ENCODE data around the gene KRTAP12-1.

KRTAP12-1 gene

GRCh38 chr21:44681861-44682579 is at the start of gene KRTAP12-1:
Gene KRTAP12-1 (minus strand): TSS chr21:44682163. CDS start chr21:44682123, 40 bp downstream.
- DNase-seq, result no peak

GRCh38 chr21:44730951-44731579 is 49.1 kb upstream of the KRTAP12-1 start:
- no peak for DNase-seq

DNA sequence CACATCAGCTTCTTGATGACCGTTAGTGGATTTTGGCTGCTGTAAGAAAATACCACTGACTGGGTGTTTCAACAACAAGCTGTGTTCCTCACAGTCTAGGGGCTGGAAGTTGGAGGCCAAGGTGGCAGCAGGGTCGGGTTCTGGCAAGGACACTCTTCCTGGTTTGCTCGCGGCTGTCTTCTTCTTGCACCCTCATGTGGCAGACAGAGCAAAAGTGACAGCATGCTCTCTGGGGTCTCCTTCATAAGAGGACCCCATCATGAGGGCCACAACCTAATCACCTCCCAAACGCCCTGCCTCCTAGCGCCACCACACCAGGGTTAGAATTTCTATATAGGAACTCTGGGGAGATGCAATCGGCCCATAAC is 48.0 kb upstream of the KRTAP12-1 start:
- DNase-seq, result no peak

- DNase-seq, result no peak
Observed at GRCh38 chr21:44729336-44730027, 47.5 kb upstream of the KRTAP12-1 start.

GRCh38 chr21:44728716-44729115 is 46.8 kb upstream of the KRTAP12-1 start:
- no peak for DNase-seq

DNA sequence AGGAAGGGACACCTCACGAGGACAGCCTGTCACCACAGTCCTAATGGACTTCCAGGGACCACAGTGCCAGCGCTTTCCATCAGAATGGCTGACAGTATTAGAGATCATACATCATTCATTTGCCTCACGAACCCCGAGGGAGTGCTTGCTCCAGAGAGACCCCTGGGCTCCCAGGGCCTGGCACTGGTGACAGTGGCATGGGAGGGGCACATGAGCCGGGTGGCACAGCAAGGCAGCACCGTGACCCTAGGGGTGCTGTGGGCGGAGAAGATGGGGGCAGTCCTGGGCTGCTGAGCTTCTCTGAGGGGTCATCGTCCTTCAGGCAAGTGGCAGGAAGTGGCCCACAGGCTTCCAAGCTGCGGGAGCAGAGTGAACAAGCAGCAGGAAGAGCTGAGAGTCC is 45.8 kb upstream of the KRTAP12-1 start:
- no peak for DNase-seq

- DNase-seq, result no peak
Observed at GRCh38 chr21:44727321-44727720, 45.4 kb upstream of the KRTAP12-1 start.

DNA sequence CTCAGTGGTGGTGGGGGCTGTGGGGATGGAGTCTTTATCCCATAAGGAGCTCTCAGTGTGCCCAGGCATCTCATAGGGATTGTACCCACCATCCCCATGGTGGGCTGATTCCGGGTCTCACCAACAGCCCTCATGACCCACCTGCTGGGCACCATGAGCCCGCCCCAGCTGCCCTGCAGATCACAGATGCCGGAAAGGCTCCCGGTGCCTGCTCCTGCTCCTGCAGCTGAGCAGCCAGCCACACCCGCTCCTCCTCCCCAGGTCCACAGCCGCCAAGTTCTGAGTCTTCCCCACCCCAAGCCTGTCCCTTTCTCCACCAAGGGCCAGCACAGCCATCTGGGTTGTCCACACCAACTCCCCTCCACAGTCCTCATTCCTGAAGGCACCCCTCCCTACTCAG is 44.9 kb upstream of the KRTAP12-1 start:
- no peak for DNase-seq

DNA sequence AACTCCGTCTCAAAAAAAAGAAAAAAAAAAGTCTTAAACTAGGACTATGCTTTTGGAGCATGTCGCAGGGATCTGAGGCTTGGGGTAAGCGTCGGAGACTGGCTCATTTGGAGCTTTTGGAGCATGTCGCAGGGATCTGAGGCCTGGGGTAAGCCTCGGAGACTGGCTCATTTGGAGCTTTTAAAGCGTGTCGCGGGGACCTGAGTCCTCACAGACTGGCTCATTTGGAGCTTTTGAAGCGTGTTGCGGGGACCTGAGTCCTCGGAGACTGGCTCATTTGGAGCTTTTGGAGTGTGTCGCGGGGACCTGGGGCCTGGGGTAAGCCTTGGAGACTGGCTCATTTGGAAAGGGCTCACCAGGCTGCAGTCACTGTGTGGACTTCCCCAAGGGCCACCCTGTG is 43.0 kb upstream of the KRTAP12-1 start:
- DNase-seq, result no peak

DNA sequence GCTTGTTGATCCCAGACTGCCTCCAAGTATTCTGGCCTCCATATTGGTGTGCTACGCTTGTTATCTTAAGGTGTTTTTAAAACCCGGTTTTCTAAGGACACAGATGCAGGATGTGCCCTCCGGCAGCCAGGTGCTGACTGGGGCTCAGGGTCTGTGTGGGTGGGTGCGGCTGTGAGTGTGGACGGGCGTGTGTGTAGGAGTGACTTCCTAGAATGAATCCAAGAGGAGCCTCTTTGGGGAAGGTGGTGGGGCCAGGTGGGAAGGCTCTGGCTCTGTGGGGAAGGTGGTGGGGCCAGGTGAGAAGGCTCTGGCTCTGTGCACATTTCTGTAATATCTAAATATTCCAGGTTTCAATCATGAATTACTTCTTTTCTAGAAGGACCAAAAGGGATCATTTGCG is 42.2 kb upstream of the KRTAP12-1 start:
- DNase-seq, result no peak

DNA sequence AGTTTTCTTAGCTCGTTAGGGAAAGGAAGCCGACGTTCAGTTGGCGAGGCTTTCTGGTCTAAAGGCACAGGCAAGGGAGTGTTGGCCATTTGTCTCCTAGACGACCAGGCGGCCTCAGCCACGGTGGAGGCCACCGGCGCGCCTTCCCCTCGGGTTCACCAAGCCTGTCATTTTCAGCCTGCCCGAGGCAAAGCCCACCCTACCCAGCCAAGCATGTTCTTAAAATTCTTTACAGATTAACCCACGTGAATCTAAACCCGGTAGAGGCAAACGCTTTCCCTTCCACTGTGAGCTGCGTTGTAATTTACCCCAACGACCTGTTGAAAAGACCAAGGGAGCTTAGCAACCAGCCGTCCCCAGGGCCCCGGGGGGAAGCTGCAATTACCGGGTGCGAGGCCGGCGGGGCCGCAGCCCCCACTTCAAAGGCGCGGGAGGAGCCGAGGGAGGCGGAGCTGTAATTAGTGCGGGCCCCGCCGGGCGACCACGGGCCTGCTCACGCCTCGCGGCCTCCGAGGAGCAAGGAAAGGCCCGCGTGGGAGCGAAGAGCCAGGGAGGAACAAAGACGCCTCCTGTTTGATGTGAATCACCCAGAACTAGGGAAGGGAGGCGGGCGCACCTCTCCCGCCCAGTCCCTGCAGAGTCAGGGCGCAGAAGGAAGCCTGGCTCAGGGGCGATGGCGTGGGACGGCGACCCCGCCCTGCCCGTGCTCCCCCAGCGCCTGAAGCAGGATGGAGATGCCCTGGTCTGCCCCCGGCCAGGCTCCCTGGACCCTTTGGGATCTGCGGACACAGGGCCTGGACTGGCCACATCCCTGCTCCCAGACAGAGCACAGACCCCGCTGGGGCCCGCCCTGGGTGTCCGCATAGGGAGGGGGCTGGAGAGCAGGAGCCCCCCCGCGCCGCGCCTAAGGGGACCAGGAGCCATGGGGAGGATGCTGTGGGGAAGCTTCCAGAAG is 41.5 kb upstream of the KRTAP12-1 start:
- no peak for DNase-seq

- no peak for DNase-seq
Observed at GRCh38 chr21:44722731-44723130, 40.8 kb upstream of the KRTAP12-1 start.

DNA sequence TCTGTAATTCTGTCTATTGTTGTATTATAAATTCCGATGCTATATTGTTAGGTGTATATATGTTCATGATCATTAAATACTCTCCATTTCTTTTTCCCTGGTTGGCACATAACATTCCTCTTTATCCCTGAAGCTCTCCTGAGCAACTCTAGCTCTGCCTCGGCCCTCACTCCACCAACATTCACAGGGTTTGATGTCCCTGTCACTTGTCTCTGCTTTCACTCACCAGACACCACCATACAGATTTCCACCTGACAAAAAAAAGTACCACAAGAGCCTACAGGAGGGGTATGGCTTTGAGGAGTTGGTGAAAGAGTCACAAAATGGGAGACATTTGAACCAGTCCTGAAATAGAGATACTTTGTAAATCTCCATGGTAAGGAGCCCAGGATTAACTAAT is 38.2 kb upstream of the KRTAP12-1 start:
- DNase-seq, result no peak

DNA sequence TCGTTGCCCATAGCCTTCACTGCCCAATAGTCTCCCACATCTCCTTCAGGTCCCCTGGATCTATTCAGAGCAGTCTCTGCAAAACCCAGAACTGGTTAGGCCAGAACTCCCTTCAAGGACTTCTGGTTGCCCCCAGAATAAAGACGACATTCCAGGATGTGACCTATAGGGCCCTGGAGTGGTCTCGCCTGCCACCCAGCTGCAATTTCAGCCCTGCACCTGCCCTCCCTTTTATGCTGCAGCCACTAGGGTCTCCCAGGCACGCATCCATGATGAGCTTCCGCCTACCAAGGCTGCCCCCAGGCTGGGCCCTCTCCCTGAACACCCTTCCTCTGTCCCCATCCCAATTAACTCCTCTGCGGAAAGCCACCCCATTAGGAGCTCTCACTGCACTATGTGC is 36.6 kb upstream of the KRTAP12-1 start:
- no peak for DNase-seq

DNA sequence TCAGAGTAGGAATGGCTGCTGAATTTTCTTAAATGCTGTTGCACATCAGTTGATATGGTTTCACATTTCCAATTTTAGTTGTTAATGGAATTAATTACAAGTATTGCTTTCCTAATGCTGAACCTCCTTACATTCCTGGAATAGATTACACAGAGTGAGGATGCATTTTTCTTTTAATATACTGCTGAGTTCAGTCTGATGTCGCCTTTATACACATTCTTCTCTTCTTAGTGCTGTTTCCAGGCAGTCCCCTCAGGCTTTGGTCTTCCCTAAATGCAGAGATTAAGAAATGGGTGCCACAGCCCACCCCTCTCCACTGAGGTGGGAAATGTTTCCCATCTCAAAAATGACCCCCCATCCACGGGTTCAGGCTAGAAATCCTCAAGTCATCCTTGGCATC is 36.1 kb upstream of the KRTAP12-1 start:
- no peak for DNase-seq

DNA sequence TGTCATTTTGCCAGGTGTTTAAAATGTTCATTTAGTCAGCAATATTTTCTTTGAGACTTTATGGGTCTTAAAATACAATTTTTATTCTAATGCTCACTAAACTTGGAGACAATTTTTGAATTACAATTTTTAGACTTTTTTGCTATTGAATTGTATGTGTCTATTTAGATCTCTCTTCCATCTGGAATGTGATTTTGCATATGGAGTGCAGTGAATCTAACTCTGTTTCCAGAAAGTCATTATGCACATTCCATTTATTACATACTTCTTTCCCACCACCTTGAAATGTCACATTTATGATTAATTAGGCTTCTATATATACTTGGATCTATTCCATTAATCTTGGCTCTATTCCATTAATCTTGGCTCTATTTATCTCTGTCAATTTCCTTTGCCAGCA is 35.0 kb upstream of the KRTAP12-1 start:
- no peak for DNase-seq

GRCh38 chr21:44714905-44715304 is 32.9 kb upstream of the KRTAP12-1 start:
- DNase-seq, result no peak

GRCh38 chr21:44713846-44714245 is 31.9 kb upstream of the KRTAP12-1 start:
- DNase-seq, result no peak

GRCh38 chr21:44713130-44713529 is 31.2 kb upstream of the KRTAP12-1 start:
- no peak for DNase-seq

DNA sequence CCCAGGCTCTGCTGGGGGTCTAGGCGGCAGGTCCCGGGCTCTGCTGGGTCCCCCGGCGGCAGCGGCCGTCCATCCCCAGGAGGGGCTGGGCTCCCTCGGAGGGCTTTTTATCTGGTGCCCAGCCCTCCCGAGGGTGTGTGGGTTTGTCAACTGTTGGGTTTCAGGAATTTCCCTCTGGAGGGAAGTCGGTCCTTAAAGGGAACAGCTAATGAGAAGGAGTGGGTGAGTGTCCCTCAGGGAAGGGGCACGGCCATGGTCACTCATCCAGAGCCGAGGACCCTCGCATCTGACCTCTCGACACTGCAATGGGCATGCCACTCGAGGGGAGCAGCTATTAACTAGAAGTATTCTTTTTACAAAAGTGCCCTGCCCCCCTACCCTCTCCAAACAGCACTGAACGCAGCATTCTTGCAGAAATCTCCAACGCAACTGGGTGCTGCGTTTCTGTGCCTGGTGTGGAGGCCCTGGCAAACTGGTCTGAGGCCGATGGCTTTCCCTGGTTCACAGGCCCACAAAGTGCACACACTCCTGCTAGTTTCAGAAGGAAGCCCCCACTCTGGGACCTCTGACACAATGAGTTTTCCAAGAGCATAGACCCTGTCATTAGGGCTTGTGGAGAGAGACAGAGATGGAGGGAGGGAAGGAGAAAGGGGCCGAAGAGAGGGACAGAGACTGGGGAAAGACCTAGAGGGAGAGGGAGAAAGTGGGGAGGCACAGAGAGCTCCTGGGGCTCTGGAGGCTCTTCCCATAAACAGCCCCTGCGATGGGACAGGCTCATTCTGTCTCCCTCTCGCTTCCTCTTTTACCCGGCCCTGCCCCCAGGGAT is 30.5 kb upstream of the KRTAP12-1 start:
- no peak for DNase-seq

DNA sequence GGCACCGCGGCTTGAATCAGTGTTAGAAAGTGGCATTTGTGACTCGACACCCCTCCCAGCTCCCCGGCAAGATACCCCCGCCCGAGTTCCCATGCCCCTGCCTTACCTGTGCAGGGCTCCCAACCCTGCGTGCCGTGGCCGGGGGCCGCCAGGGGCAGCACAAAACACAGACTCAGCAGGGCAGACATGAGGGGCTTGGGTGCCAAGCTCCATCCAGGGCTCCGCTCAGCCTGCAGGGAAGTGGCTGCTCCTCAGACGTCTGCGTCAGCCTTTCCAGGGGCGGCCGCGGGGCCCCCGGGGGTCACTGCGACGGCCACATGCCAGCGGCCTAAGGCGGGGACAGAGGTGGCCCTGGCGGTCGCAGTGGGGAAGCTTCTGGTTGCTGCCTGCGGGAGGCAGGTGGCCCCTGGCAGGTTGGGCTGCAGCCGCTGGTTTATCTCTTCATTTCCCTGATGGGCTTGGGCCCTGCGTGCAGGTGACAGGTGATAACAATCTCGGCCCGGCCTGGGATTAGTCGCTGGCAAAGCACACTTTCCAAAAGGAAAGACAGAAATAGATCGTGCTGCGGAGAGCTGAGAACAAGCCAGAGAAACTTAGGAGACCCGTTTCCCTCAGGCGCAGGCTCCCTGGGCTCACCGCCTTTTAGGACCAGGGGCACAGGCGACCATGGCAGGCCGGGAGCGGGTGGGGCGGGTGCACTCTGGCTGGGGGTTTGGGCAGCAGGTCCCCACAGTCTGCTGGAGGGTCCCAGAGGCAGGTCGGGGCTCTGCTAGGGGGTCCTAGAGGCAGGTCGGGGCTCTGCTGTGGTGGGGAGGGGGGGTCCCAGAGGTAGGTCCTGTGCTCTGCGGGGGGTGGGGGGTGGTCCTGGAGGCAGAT is 29.6 kb upstream of the KRTAP12-1 start, which contains the start of gene TSPEAR:
Gene TSPEAR, minus strand, starts transcription at position 246 of the 876 bp plus-strand sequence. Its CDS starts 58 bp downstream, at position 188.
- no peak for DNase-seq
